NCI-H128 (cell line): Measurements from ENCODE around the gene EPHA6.
"Not testable (repeated sequence)": the region's sequence is repeated elsewhere in the genome, so short reads cannot be mapped to it uniquely, and the experiment has no call there.

Experiments used
- DNase-seq: peaks from one replicate; lab custom pipeline; 2025; ENCODE audit not compliant: unreplicated experiment; lab: John Stamatoyannopoulos, UW

The EPHA6 gene

GRCh38 chr3:97265237-97266005, 451.0 kb downstream of the EPHA6 start:
- DNase-seq = no peak

GRCh38 chr3:97269202-97269601, 454.8 kb downstream of the EPHA6 start:
- DNase-seq = no peak

- DNase-seq = not testable (repeated sequence)
These were observed 462.6 kb downstream of the EPHA6 start for GRCh38 chr3:97276879-97277550.

GRCh38 chr3:97277708-97278107, 463.3 kb downstream of the EPHA6 start:
- DNase-seq = no peak

- DNase-seq = no peak
These were observed 464.1 kb downstream of the EPHA6 start for GRCh38 chr3:97278506-97278905.

GRCh38 chr3:97291901-97292300, 477.5 kb downstream of the EPHA6 start:
- DNase-seq = no peak

GRCh38 chr3:97293596-97294131, 479.3 kb downstream of the EPHA6 start:
- no peak for DNase-seq

GRCh38 chr3:97297032-97297431, 482.6 kb downstream of the EPHA6 start:
- no peak for DNase-seq

GRCh38 chr3:97301114-97301513, 486.7 kb downstream of the EPHA6 start:
- DNase-seq = no peak

GRCh38 chr3:97306226-97306625, 491.8 kb downstream of the EPHA6 start:
- no peak for DNase-seq

GRCh38 chr3:97338375-97338774, 524.0 kb downstream of the EPHA6 start:
- DNase-seq = no peak

- no peak for DNase-seq
These were observed 526.5 kb downstream of the EPHA6 start for GRCh38 chr3:97340940-97341339.

- no peak for DNase-seq
These were observed 533.4 kb downstream of the EPHA6 start for GRCh38 chr3:97347780-97348179.

GRCh38 chr3:97350971-97351370, 536.6 kb downstream of the EPHA6 start:
- no peak for DNase-seq

- DNase-seq = no peak
These were observed 538.8 kb downstream of the EPHA6 start for GRCh38 chr3:97353176-97353575.

GRCh38 chr3:97359977-97360376, 545.6 kb downstream of the EPHA6 start:
- no peak for DNase-seq

GRCh38 chr3:97360804-97361203, 546.4 kb downstream of the EPHA6 start:
- DNase-seq = no peak

- DNase-seq = no peak
These were observed 570.2 kb downstream of the EPHA6 start for GRCh38 chr3:97384583-97384982.

- no peak for DNase-seq
These were observed 574.4 kb downstream of the EPHA6 start for GRCh38 chr3:97388774-97389173.

GRCh38 chr3:97389936-97390335, 575.5 kb downstream of the EPHA6 start:
- no peak for DNase-seq

GRCh38 chr3:97391167-97391566, 576.8 kb downstream of the EPHA6 start:
- DNase-seq = no peak

- DNase-seq = no peak
These were observed 595.2 kb downstream of the EPHA6 start for GRCh38 chr3:97409612-97410011.
